Cardiac fibroblast (primary cell): Measurements from ENCODE around the gene COL24A1.
"Not testable (repeated sequence)": the region's sequence is repeated elsewhere in the genome, so short reads cannot be mapped to it uniquely, and the experiment has no call there.

ENCODE experiments used
- DNase-seq, 2 donors: peaks; one replicate each; pipeline versions ENCODE4 v3.0.0 to v3.0.0-alpha.2; 2010; ENCODE audit warnings: low read depth in 2 of 2
- H3K4me3 ChIP-seq, 2 donors: replicated peaks in 1 of 2; 1 replicate in 1 of 2; 2 replicates in 1 of 2; pipeline ENCODE4 v1.5.1; 2011; ENCODE audit warnings: low read depth in 2 of 2, low read length in 2 of 2, mild to moderate bottlenecking in 2 of 2, moderate library complexity in 1 of 2
- CTCF ChIP-seq: IDR thresholded peaks from one replicate; pipeline ENCODE4 v1.5.1; 2011; ENCODE audit warnings: low read depth, mild to moderate bottlenecking, low read length, inconsistent platforms

The COL24A1 gene

DNA sequence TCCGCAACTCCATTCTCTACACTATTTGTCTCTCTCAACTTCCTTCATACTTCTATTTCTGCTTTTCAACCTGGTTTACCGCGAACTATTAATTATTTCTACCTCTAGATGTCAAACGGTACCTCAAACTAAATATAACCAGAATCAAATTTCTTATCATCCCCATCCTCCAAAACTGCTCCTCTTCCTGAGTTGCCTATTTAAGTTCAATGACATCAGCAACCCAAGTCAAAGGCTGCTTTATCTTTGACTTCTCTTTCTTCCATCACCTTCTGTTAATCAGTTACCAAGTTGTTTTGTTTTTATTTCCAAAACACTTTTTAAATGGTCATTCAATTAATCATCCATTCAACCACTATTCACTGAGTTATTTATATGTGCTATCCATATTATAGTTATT, 171.9 kb downstream of the COL24A1 start:
- no peak overlapping the region for H3K4me3 ChIP-seq
- no peak for DNase-seq
- TF ChIP-seq CTCF: no peak

- no peak for TF ChIP-seq CTCF
- H3K4me3 ChIP-seq: no peak overlapping the region
- DNase-seq: no peak
Observed at GRCh38 chr1:85983316-85983715, 173.3 kb downstream of the COL24A1 start.

GRCh38 chr1:85976516-85977205, 179.9 kb downstream of the COL24A1 start:
- no peak for TF ChIP-seq CTCF
- no peak overlapping the region for H3K4me3 ChIP-seq

DNA sequence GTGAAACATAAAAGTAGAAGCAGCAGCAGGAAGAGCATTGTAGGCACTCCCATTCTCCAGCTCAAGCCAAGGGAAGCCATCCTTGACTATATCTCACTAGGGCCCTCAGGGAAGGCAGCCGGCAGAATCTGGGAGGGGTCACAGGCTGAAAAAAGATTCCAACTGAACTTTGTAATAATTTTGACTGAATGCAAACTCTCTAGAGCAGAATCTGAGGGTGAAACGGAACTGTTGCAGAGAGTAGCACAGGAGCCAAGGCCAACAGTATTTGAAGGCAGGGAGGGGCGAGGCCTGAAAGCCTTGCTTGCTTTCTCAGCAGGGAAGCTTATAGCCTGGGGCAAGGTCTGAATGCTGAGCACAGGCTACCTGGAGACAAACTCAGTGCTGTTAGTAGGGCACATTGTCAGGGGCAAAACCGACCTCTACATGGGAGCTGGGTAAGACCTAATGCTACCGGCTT, 180.6 kb downstream of the COL24A1 start:
- no peak overlapping the region for H3K4me3 ChIP-seq
- no peak for TF ChIP-seq CTCF
- DNase-seq: no peak

More at GRCh38 chr1:85976516-85977205, 179.9 kb downstream of the COL24A1 start:
- peak; percentile 14 to 19 for DNase-seq

- no peak overlapping the region for H3K4me3 ChIP-seq
- TF ChIP-seq CTCF: no peak
- no peak for DNase-seq
Observed at GRCh38 chr1:85962457-85962856, 194.1 kb downstream of the COL24A1 start.

GRCh38 chr1:85957760-85958159, 198.8 kb downstream of the COL24A1 start:
- DNase-seq: no peak

DNA sequence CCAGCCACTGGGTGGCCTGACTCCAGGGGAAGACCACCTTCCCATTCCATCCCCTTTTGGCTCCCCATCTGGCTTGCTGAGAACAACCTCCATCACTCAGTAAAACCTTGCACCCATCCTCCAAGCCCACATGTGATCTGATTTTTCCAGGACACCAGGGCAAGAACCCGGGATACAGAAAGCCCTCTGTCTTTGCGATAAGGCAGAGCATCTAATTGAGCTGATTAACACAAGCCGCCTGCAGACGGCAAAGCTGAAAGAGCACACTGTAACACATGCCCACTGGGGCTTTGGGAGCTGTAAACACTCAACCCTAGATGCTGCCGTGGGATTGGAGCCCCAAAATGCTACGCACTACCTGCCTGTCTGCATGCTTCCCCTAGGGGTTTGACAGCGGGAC, 201.4 kb downstream of the COL24A1 start:
- not testable (repeated sequence) for DNase-seq, H3K4me3 ChIP-seq

More at GRCh38 chr1:85957760-85958159, 198.8 kb downstream of the COL24A1 start:
- TF ChIP-seq CTCF: no peak
- no peak overlapping the region for H3K4me3 ChIP-seq
